A673 (cell line): ENCODE data around the gene SH2D3C. TPM values are rescaled to one million over a fixed set of nuclear protein-coding genes. Genes with fewer than 3 reads are reported as not detected.

Source experiments
- BruUV-seq: library from RNA; stranded (reverse); fragments of 400-500 nt; replicated peaks from 2 replicates; lab custom pipeline; 2021; lab: Mats Ljungman, UMichigan
- CTCF ChIA-PET: fragments of 300-600 bp; sonication (Branson Sonifier 250); formaldehyde crosslinking; loops from one replicate; lab custom pipeline; 2022; ENCODE audit warnings: antibody characterized with exemption; lab: Charles Lee
- POLR2A ChIA-PET: fragments of 300-600 bp; sonication (Branson Sonifier 250); formaldehyde crosslinking; loops from one replicate; lab custom pipeline; 2022; ENCODE audit warnings: antibody characterized with exemption; ENCODE audit not compliant: low non-redundant PET; lab: Charles Lee
- DNase-seq: peaks from one replicate; pipeline ENCODE4 v3.0.0-alpha.2; 2015; ENCODE audit warnings: low spot score
- H3K27ac ChIP-seq: fragments of 200-600 bp; sonication (generic); 2 replicates; pipeline ENCODE4 v1.5.1; 2016; ENCODE audit warnings: mixed run types, low read depth, mild to moderate bottlenecking, mixed read lengths, antibody characterized with exemption, low read length; ENCODE audit not compliant: poor library complexity, severe bottlenecking
- H3K27me3 ChIP-seq: fragments of 200-600 bp; sonication (generic); replicated peaks from 2 replicates; pipeline ENCODE4 v1.6.1; 2017; ENCODE audit warnings: mixed run types, low read depth, mild to moderate bottlenecking, mixed read lengths, antibody characterized with exemption, low read length; ENCODE audit not compliant: insufficient read depth, poor library complexity
- H3K36me3 ChIP-seq: fragments of 200-600 bp; sonication (generic); 2 replicates; pipeline ENCODE4 v1.6.1; 2016; ENCODE audit warnings: mixed run types, mild to moderate bottlenecking, mixed read lengths, antibody characterized with exemption, low read length; ENCODE audit not compliant: insufficient read depth, poor library complexity, severe bottlenecking
- H3K4me1 ChIP-seq: fragments of 200-600 bp; sonication (generic); 2 replicates; pipeline ENCODE4 v1.6.1; 2017; ENCODE audit warnings: mixed run types, mild to moderate bottlenecking, mixed read lengths, antibody characterized with exemption, low read length; ENCODE audit not compliant: insufficient read depth, poor library complexity, severe bottlenecking
- H3K4me3 ChIP-seq: fragments of 200-600 bp; sonication (generic); 2 replicates; pipeline ENCODE4 v1.5.1; 2016; ENCODE audit warnings: low read depth, mixed run types, mild to moderate bottlenecking, mixed read lengths, low read length; ENCODE audit not compliant: poor library complexity, severe bottlenecking
- H3K9me3 ChIP-seq: fragments of 200-600 bp; sonication (generic); 2 replicates; pipeline ENCODE4 v1.6.1; 2016; ENCODE audit warnings: mixed run types, low read depth, mild to moderate bottlenecking, mixed read lengths, antibody characterized with exemption, low read length; ENCODE audit not compliant: poor library complexity, severe bottlenecking
- CTCF ChIP-seq: fragments of 300-800, 200-600 bp; sonication (generic); conservative IDR thresholded peaks from 2 replicates; pipeline ENCODE4 v1.5.1; 2017; ENCODE audit warnings: low read depth, mild to moderate bottlenecking, antibody characterized with exemption, low read length, moderate library complexity, mixed read lengths
- EZH2 ChIP-seq: fragments of 200-600 bp; sonication (generic); IDR thresholded peaks from 2 replicates; pipeline ENCODE4 v1.6.1; 2017; ENCODE audit warnings: borderline replicate concordance, low read depth, mild to moderate bottlenecking, mixed read lengths, antibody characterized with exemption, low read length; ENCODE audit not compliant: poor library complexity, severe bottlenecking
- intact Hi-C: fragments of 100-400 bp; cut with micrococcal nuclease; formaldehyde crosslinking; loops from one replicate; pipeline ENCODE4 v1.10.0; 2022; ENCODE audit not compliant: unreplicated experiment
- total RNA-seq: library from RNA; stranded (reverse); gene quantifications from 2 replicates; pipeline ENCODE4 v1.2.3, GENCODE V29; 2021

Gene SH2D3C
- total RNA-seq, 1 experiment from 2014 or later = not detected

- Histone ChIP-seq H3K4me1 (no peaks in the 10 kb centered on the region), H3K27me3 (no peaks in the 10 kb centered on the region), H3K4me3 (no peak overlapping the region), H3K9me3 (no peaks in the 10 kb centered on the region), H3K27ac (no peak overlapping the region), H3K36me3 (peaks cover 33% of the 10 kb centered on the region)
- DNase-seq = no peak
- POLR2A ChIA-PET = no interaction called here
- CTCF ChIA-PET = no interaction called here
- intact Hi-C loops = no loop called here
- no TSS peak for BruUV-seq
- no peak for TF ChIP-seq EZH2
- no peak for TF ChIP-seq CTCF
These were observed 38.3 kb upstream of the SH2D3C start for GRCh38 chr9:127816728-127817127.

GRCh38 chr9:127816362-127816725 is 37.9 kb upstream of the SH2D3C start:
- H3K27me3 ChIP-seq = no peaks in the 10 kb centered on the region
- H3K27ac ChIP-seq = no peak overlapping the region
- no peak overlapping the region for H3K4me3 ChIP-seq
- BruUV-seq = no TSS peak
- H3K36me3 ChIP-seq = peaks cover 35% of the 10 kb centered on the region
- DNase-seq = no peak
- H3K4me1 ChIP-seq = no peaks in the 10 kb centered on the region
- ChIA-PET CTCF (no interaction called here), POLR2A (no interaction called here)
- no peak for TF ChIP-seq EZH2
- no peak for TF ChIP-seq CTCF
- intact Hi-C loops = no loop called here
- no peaks in the 10 kb centered on the region for H3K9me3 ChIP-seq

GRCh38 chr9:127815512-127816361 is 37.3 kb upstream of the SH2D3C start:
- Histone ChIP-seq H3K36me3 (peaks cover 35% of the 10 kb centered on the region), H3K9me3 (no peaks in the 10 kb centered on the region), H3K4me3 (no peak overlapping the region), H3K27me3 (no peaks in the 10 kb centered on the region), H3K27ac (no peak overlapping the region), H3K4me1 (no peaks in the 10 kb centered on the region)
- ChIA-PET POLR2A (no interaction called here), CTCF (no interaction called here)
- BruUV-seq = no TSS peak
- intact Hi-C loops = no loop called here
- TF ChIP-seq EZH2 (no peak), CTCF (no peak)
- no peak for DNase-seq
